Right ventricle myocardium inferior (tissue), 1 donor: Measurements from ENCODE around the gene PCYT1B. TPM values are rescaled to one million over a fixed set of nuclear protein-coding genes. Genes with fewer than 3 reads are reported as not detected.
"Not testable (repeated sequence)": the region's sequence is repeated elsewhere in the genome, so short reads cannot be mapped to it uniquely, and the experiment has no call there.

Experiments
- ATAC-seq: fragments of 200-7000 bp; cut with Tn5 transposase; one replicate; pipeline ENCODE4 v1.9.1; 2020; ENCODE audit warnings: mild to moderate bottlenecking, moderate library complexity
- DNase-seq: peaks from one replicate; pipeline ENCODE4 v3.0.0; 2021; ENCODE audit errors: missing footprints
- intact Hi-C: fragments of 100-400 bp; cut with DNase I; formaldehyde crosslinking; loops from one replicate; pipeline ENCODE4 v1.11.0; 2022
- total RNA-seq: library from RNA; stranded (reverse); fragmentation: NEBNext Ultra II Directional; extraction: Animal tissue kit (Norgen Biotek cat#: 25700); gene quantifications from one replicate; pipeline ENCODE4 v1.2.1, GENCODE V29; 2021
- donor health status: DM: no; HTN: yes; CAD: no; lungs with severe emphysema.

Gene PCYT1B
- total RNA-seq, 1 donor from 2014 or later, result not detected

- ATAC-seq (no peak), DNase-seq (no peak)
- intact Hi-C loops, result no loop called here
These were observed 4.6 kb upstream of the PCYT1B start for GRCh38 chrX:24651783-24652182.

GRCh38 chrX:24648495-24648894 is 1.3 kb upstream of the PCYT1B start:
- DNase-seq (no peak), ATAC-seq (no peak)
- intact Hi-C loops, result no loop called here

- peak; percentile 20 for ATAC-seq
- no peak for DNase-seq
- intact Hi-C loops, result no loop called here
These were observed 383 bp downstream of the PCYT1B start for GRCh38 chrX:24646745-24647182.

- ATAC-seq, result no peak
- intact Hi-C loops, result no loop called here
- DNase-seq, result no peak
These were observed 1.1 kb downstream of the PCYT1B start for GRCh38 chrX:24646006-24646405.

GRCh38 chrX:24643116-24643515 is 4.0 kb downstream of the PCYT1B start:
- intact Hi-C loops, result no loop called here
- no peak for DNase-seq
- ATAC-seq, result no peak

- intact Hi-C loops, result no loop called here
These were observed 17.4 kb downstream of the PCYT1B start for GRCh38 chrX:24629701-24630100.

GRCh38 chrX:24619647-24620046 is 27.5 kb downstream of the PCYT1B start:
- DNase-seq (no peak), ATAC-seq (no peak)
- intact Hi-C loops, result no loop called here

More at GRCh38 chrX:24629701-24630100, 17.4 kb downstream of the PCYT1B start:
- DNase-seq (no peak), ATAC-seq (no peak)

- no peak for ATAC-seq
- intact Hi-C loops, result no loop called here
- DNase-seq, result no peak
These were observed 36.6 kb downstream of the PCYT1B start for GRCh38 chrX:24610516-24610915.

- no peak for DNase-seq
- ATAC-seq, result no peak
- intact Hi-C loops, result no loop called here
These were observed 39.5 kb downstream of the PCYT1B start for GRCh38 chrX:24607616-24608015.

GRCh38 chrX:24605941-24606340 is 41.2 kb downstream of the PCYT1B start:
- intact Hi-C loops, result not testable (repeated sequence)

GRCh38 chrX:24603191-24603590 is 44.0 kb downstream of the PCYT1B start:
- ATAC-seq (no peak), DNase-seq (no peak)
- intact Hi-C loops, result no loop called here

More at GRCh38 chrX:24605941-24606340, 41.2 kb downstream of the PCYT1B start:
- ATAC-seq, DNase-seq: not testable (repeated sequence)

- no peak for DNase-seq
- intact Hi-C loops, result no loop called here
These were observed 45.3 kb downstream of the PCYT1B start for GRCh38 chrX:24601858-24602257.

GRCh38 chrX:24594501-24594900 is 52.6 kb downstream of the PCYT1B start:
- intact Hi-C loops, result no loop called here
- ATAC-seq (no peak), DNase-seq (no peak)

More at GRCh38 chrX:24601858-24602257, 45.3 kb downstream of the PCYT1B start:
- ATAC-seq, result no peak

- no peak for ATAC-seq
- intact Hi-C loops, result no loop called here
- DNase-seq, result no peak
These were observed 57.0 kb downstream of the PCYT1B start for GRCh38 chrX:24590111-24590510.

- ATAC-seq, result no peak
- intact Hi-C loops, result no loop called here
These were observed 70.1 kb downstream of the PCYT1B start for GRCh38 chrX:24577091-24577490.

GRCh38 chrX:24575496-24575895 is 71.7 kb downstream of the PCYT1B start:
- no peak for ATAC-seq
- DNase-seq, result no peak
- intact Hi-C loops, result no loop called here

More at GRCh38 chrX:24577091-24577490, 70.1 kb downstream of the PCYT1B start:
- DNase-seq, result no peak

GRCh38 chrX:24574743-24575142 is 72.4 kb downstream of the PCYT1B start:
- no peak for DNase-seq
- intact Hi-C loops, result no loop called here

GRCh38 chrX:24567169-24567568 is 80.0 kb downstream of the PCYT1B start:
- intact Hi-C loops, result loop anchor here (2.0 kb wide), 1 partner anchor 68 kb away; no protein-coding TSS in a partner anchor
- ATAC-seq (no peak), DNase-seq (no peak)

More at GRCh38 chrX:24574743-24575142, 72.4 kb downstream of the PCYT1B start:
- ATAC-seq, result no peak

- ATAC-seq, result no peak
These were observed 80.9 kb downstream of the PCYT1B start for GRCh38 chrX:24566240-24566639.

GRCh38 chrX:24563291-24564010 is 83.7 kb downstream of the PCYT1B start:
- intact Hi-C loops, result loop anchor here (5.0 kb wide), 1 partner anchor 166 kb away; no protein-coding TSS in a partner anchor
- DNase-seq, result no peak
- no peak for ATAC-seq

More at GRCh38 chrX:24566240-24566639, 80.9 kb downstream of the PCYT1B start:
- intact Hi-C loops, result loop anchor here (2.0 kb wide), 1 partner anchor 67 kb away; no protein-coding TSS in a partner anchor
- no peak for DNase-seq
